ENCODE measurements around the gene PDE8A.
"Not testable (repeated sequence)": the region's sequence is repeated elsewhere in the genome, so short reads cannot be mapped to it uniquely, and the experiment has no call there.

- TF ChIP-seq ZNF142 (CRISPR knock-in tag; IDR thresholded peaks at IDR 0.05); GTF3A (CRISPR knock-in tag; conservative IDR thresholded peaks at IDR 0.05); POLR2A (IDR thresholded peaks at IDR 0.05; ENCODE audit: insufficient read depth in 1 of 2, low read depth in 2 of 2, low read length in 2 of 2); MTA3 (CRISPR knock-in tag; IDR thresholded peaks at IDR 0.05); CHD2 (IDR thresholded peaks at IDR 0.05; ENCODE audit: low read depth, low read length); KDM6A (CRISPR knock-in tag; IDR thresholded peaks at IDR 0.05; ENCODE audit: low read depth); JUND (CRISPR knock-in tag; IDR thresholded peaks at IDR 0.05); ZBTB21 (CRISPR knock-in tag; IDR thresholded peaks at IDR 0.05); KDM1A (CRISPR knock-in tag; IDR thresholded peaks at IDR 0.05); REST (IDR thresholded peaks at IDR 0.05; ENCODE audit: borderline replicate concordance in 1 of 2, low read depth in 1 of 2, low read length in 2 of 2); EZH2 (conservative IDR thresholded peaks at IDR 0.05; ENCODE audit: low read depth, low read length); ZBTB20 (CRISPR knock-in tag; IDR thresholded peaks at IDR 0.05; ENCODE audit: borderline replicate concordance, low read depth): not testable (repeated sequence)
- TF ChIP-seq, protein P1, sequence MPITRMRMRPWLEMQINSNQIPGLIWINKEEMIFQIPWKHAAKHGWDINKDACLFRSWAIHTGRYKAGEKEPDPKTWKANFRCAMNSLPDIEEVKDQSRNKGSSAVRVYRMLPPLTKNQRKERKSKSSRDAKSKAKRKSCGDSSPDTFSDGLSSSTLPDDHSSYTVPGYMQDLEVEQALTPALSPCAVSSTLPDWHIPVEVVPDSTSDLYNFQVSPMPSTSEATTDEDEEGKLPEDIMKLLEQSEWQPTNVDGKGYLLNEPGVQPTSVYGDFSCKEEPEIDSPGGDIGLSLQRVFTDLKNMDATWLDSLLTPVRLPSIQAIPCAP (CRISPR knock-in tag; IDR thresholded peaks at IDR 0.05; ENCODE audit: low read depth), result not testable (repeated sequence)
- TF ChIP-seq, protein P2, sequence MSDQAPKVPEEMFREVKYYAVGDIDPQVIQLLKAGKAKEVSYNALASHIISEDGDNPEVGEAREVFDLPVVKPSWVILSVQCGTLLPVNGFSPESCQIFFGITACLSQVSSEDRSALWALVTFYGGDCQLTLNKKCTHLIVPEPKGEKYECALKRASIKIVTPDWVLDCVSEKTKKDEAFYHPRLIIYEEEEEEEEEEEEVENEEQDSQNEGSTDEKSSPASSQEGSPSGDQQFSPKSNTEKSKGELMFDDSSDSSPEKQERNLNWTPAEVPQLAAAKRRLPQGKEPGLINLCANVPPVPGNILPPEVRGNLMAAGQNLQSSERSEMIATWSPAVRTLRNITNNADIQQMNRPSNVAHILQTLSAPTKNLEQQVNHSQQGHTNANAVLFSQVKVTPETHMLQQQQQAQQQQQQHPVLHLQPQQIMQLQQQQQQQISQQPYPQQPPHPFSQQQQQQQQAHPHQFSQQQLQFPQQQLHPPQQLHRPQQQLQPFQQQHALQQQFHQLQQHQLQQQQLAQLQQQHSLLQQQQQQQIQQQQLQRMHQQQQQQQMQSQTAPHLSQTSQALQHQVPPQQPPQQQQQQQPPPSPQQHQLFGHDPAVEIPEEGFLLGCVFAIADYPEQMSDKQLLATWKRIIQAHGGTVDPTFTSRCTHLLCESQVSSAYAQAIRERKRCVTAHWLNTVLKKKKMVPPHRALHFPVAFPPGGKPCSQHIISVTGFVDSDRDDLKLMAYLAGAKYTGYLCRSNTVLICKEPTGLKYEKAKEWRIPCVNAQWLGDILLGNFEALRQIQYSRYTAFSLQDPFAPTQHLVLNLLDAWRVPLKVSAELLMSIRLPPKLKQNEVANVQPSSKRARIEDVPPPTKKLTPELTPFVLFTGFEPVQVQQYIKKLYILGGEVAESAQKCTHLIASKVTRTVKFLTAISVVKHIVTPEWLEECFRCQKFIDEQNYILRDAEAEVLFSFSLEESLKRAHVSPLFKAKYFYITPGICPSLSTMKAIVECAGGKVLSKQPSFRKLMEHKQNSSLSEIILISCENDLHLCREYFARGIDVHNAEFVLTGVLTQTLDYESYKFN (CRISPR knock-in tag; conservative IDR thresholded peaks at IDR 0.05), result not testable (repeated sequence)
These were observed 192.0 kb downstream of the PDE8A start for GRCh38 chr15:85173630-85174029.
